GM21515 (cell line): ENCODE data around the gene FBXO11.
"Not testable (repeated sequence)": the region's sequence is repeated elsewhere in the genome, so short reads cannot be mapped to it uniquely, and the experiment has no call there.

Source experiments
- ATAC-seq: cut with Tn5 transposase; IDR thresholded peaks from one replicate; pipeline ENCODE4 v1.9.1; 2021; ENCODE audit not compliant: unreplicated experiment

The FBXO11 gene

DNA sequence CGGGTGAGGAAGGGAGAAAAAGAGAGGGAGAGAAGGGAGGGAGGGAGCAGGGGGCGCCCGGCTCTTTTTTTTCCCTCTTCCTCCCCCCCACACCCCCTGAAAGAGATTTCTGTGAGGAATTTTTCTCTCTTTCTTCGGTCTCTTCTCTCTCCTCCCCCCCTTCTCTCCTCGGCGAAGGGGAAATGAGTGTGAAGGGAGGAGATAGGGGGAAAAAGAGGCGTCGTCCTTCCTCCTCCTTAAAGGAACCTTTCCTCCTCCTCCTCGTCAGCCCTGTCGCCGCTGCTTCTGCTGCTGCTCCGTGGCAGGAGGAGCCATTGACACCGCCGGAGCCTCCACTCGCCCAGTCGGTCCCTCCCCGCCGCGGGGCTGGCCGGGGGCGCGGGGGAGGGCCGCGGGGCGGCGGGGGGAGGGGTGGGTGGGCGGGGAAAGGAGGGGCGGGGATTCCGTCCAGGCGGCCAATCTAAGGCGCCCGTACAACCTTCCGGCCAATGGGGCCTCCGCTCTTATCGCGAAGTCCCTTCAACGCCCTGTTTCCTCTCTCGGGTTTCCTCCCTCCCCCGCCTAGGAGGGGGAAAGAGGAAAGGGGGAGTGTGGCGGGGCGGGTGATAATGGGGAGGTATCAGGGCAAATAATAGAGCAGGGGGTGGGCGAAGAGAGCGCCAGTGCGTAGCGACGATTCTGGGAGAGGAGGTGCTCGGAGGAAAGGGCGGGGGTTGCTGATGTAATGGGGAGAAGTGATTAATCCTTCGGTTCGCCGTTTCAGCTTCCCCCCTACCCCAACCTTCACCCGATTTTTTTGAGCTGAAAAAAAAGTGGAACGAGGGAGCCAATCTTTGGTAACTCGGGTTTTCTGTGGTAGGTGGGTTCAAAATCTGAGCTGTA, at the start of gene FBXO11:
FBXO11 (minus strand) TSS at position 342 of the 882 bp plus-strand sequence. CDS start 778 bp downstream, outside the sequence.
- ATAC-seq, result peak; percentile 86

DNA sequence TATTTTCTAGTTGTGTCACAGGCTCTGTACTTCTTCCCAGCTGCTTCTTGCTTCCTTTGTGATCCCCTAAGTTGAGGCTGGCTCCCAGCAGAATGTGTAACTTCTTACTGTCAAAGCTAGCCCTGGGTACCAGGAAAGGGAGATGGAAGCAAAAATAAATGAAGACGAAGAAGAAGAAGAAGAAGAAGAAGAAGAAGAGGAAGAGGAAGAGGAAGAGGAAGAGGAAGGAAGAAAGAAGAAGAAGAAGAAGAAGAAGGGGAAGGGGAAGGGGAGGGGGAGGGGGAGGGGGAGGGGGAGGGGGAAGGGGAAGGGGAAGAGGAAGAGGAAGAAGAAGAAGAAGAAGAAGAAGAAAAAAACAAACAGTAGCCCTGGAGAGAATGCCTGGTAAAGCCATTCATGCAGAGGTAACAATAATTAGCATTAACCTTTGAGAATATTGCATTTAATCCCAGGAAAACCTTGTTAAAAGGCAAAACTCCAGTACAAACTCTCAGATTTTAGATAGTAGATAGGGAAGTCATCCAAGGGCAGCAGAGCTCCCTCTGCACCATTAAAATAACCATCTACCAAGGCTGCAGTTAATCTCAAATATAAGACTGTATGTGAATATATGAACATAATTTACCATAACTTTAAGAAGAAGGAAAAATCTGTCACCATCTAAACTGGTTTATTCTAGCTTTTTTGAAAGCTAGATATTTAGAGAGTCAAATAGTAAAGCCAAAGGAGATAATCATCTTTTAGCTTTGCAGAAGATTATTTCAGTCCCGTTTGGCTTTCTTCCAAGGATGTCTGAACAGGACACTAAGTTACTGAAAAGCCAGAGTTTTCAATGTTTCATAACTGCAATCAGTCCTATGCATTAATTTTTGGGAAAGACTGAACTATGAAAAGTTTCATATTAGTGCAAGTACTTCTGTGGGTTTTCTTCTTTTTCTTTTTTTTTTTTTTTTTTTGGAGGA, 44.3 kb upstream of the FBXO11 start:
- no peak for ATAC-seq

- ATAC-seq, result no peak
These were observed 40.3 kb upstream of the FBXO11 start for GRCh38 chr2:47946593-47946992.

DNA sequence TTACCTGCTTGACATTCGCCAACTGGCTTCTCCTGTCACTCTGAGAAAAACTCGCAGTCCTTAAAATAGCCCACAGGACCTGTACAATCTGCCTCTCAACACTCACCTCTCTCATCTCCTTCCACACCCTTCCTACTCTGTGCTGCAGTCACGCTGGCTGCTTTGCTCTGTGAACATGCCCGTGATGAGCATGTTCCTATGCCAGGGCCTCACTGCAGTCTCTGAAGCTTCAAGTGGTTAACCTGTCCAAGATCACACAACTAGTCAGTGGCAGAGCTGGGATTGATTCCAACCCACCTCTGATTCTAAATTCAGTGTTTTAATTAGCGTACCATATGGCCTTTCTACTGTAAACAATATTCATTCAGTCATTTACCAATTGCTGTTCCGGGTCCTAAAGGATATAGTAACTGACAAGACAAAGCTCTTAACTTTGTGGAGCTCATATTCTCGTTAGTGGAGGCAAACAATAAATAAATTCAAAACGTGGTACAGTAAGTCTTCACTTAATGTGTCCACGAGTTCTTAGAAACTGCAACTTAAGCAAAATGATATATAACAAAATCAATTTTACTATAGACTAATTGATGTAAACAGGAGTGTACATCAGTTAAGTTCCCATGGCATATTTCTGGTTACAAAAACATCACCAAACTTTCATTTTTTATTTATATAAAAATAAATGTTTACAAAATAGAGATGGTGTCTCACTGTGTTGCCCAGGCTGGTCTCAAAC, 38.9 kb upstream of the FBXO11 start:
- ATAC-seq, result no peak

GRCh38 chr2:47941936-47942335, 35.6 kb upstream of the FBXO11 start:
- no peak for ATAC-seq

GRCh38 chr2:47937677-47938076, 31.4 kb upstream of the FBXO11 start:
- no peak for ATAC-seq

- no peak for ATAC-seq
These were observed 28.8 kb upstream of the FBXO11 start for GRCh38 chr2:47935071-47935470.

DNA sequence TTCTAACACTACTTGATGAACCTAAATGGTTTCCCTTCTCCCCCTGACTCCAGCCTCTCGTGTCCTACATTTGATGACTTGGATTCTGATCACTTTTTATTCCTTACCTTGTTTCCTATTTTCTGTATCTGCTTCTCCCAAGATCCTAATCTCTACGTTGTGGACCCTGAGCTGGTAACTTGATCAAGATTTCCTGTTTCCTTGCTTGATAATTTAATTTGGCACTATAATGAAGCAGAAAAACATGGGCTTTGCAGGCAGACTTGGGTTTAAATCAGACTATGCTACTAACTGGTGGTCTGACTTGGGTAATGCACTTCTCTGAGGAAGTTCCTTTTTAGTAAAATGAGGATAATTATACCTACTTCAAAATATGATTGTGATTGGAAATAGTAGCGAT, 11.7 kb upstream of the FBXO11 start:
- no peak for ATAC-seq

DNA sequence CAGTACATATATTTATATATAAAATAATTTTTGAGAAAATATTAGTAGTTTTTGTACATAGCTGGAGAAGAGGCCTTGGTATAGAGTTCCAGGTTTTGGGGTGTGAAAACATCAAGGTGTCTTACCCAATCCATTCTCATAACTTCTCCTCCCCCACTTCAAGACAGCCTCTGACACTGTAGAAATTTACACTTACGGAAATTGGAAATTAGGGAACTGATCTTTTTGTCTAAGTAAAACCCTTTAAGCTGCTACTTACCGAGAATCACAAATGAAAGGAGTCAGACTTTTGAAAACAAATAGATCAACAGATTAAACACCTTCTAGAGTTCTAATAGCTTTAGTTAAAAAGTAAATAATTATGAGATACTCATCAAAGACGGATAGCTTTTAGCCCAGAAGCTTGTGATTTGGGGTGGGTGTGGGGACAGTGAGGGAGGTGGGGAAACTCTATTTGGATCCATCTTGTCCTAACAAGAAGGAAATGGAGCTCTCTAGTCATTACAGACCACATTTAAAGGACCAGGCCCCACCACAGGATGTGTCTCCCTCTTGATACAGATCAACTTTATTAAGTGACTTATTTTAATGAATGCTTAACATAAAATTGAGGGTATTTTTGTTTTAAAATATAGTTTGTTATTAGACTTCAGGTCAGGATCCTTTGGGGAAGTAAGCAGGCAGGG, 11.1 kb upstream of the FBXO11 start:
- no peak for ATAC-seq

DNA sequence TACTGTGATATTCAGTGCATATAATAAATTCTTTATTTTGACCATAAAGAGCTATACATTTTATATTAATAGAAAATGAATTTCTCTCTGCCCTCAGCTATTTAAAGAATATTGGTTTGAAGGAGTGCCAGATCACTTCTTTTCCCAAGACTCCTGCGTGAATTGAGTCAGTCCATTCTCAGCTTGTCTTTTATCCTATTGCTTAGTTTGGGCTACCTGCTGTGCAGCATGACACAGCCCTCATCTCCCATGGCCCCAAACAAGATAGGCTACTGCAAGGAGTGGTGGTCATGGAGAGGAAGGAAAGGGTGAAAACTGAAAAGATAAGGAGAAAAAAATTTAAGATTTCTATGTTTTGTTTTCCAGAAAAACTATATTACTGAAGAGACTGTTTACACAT, 10.1 kb upstream of the FBXO11 start:
- ATAC-seq, result no peak

GRCh38 chr2:47910662-47911061, 4.4 kb upstream of the FBXO11 start:
- ATAC-seq, result not testable (repeated sequence)

- ATAC-seq, result no peak
These were observed 2.4 kb upstream of the FBXO11 start for GRCh38 chr2:47908682-47909081.

DNA sequence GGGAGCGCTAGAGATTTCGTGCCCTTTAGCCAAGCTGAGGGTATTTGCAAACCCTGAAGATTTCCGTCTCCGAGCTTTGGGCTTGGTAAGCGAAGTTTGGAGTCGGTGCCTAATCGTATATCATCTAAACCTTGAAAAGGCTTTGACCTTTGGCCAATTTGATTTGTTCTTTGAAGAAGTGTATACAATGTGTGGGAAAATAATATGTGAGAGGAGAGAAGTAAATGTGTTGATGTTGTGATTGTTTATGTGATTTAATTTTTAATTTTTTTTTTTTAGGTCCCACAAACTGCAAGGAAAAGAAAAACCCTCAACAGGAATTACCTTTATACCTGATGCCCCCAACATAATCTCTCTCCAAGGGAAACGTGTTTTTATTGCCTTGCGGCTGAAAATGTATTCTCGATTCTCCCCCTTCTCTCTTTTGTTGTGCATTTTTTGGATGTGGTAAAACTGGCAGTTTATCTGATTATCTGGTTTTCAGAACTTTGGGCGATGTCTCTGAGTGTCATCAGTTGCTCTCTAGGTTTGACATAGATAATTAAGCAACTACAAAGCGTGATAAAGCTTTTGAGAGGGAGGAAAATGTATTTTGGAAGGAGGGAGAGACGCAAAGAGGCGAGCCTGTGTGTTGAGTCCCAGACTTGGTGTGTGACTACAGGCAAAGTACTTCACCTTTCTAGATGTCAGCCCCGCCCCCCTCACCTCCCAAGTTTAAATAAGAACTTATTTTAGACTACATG, 912 bp upstream of the FBXO11 start:
- ATAC-seq, result peak; percentile 38

DNA sequence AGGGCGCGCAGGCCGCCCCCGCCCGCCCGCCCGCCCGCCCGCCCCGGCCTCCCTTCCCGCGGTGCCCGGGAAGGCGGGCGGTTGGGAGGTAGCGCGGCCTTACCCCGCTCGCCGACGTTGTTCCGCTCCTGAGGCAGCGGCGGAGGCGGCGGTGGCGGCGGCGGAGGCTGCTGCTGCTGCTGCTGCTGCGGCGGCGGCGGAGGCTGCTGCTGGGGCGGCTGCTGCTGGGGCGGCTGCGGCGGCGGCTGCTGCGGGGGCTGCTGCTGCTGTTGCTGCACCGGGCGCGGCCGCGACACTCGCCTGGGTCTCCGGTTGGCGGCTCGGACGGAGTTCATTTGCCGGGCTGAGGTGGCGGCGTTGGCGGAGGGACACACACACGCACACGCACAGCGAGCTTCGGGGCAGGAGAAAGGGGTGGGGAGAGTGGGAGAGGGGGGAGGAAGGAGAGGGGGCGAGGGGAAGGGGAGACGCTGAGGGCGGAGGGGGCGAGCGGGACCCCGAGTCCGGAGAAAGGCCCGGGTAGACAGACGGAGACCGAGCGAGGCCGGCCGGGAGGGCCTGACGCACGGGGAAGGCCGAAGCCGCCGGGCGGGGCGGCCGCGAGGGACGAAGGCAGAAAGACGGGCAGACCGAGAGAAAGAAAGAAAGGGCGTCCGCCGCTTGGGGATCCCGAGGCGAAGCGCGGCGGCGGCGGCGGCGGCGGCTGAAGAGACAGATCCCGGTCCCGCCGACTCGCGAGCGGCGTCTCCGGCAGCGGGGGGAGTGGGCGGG, 727 bp downstream of the FBXO11 start:
- ATAC-seq, result peak; percentile 7

GRCh38 chr2:47903781-47904490, 2.4 kb downstream of the FBXO11 start:
- ATAC-seq, result no peak

DNA sequence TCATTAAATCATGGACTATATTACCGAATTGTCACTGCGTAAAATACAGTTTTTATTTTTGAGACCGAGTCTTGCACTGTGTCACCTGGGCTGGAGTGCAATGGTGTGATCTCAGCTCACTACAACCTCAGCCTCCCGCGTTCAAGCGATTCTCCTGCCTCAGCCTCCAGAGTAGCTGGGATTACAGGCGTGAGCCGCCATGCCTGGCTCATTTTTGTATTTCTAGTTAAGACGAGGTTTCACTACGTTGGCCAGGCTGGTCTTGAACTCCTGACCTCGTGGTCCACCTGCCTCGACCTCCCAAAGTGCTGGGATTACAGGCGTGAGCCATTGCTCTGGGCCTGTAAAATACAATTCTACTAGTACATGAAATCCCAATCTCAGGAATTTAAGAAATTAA, 4.4 kb downstream of the FBXO11 start:
- ATAC-seq, result not testable (repeated sequence)

GRCh38 chr2:47900857-47901256, 5.4 kb downstream of the FBXO11 start:
- ATAC-seq, result no peak
